GM18499 (cell line): Measurements from ENCODE around the gene MMP8.

Source experiments
- ATAC-seq: cut with Tn5 transposase; IDR thresholded peaks from one replicate; pipeline ENCODE4 v1.9.1; 2021; ENCODE audit warnings: moderate number of reproducible peaks; ENCODE audit not compliant: insufficient read depth, unreplicated experiment

MMP8 gene

DNA sequence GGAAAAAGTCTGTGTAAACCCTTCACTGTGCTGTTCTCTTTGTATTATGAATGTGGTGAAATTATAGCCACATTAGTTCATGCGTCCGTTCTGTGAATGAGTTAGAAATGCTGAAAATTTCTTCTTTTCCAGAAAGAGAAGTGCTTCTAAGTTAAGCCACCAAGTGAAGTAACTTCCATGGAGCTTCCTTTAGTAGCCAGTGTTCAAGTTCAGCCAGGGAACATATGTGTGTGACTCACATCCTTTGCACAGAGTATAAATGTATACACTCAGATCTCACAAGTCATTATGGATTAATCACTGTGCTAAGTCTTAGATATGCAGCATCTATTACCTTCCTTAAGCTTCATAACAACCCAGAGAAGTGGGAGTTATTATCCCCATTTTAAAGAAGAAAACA, 3.1 kb upstream of the MMP8 start:
- no peak for ATAC-seq

- no peak for ATAC-seq
These were observed 1.9 kb downstream of the MMP8 start for GRCh38 chr11:102722821-102723220.

- ATAC-seq: no peak
These were observed 5.0 kb downstream of the MMP8 start for GRCh38 chr11:102719620-102720277.

DNA sequence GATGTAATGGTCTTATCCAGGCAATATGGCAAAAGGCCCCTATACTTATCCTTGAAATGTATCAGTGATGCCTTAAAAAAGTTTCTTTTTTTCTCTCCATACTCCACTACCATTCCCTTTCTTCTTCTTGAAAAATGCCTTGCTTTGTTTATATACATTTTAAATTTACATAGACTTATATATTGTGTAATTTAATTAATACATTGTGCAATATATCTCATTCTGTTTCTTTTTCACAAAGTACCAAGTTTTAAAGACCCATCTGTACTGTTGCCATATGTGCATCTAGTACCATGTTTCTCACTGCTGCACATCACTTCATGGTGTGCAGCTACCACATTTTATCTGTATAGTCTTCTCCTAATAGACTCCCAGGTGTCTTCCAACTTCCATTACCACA, 7.5 kb downstream of the MMP8 start:
- ATAC-seq: no peak

DNA sequence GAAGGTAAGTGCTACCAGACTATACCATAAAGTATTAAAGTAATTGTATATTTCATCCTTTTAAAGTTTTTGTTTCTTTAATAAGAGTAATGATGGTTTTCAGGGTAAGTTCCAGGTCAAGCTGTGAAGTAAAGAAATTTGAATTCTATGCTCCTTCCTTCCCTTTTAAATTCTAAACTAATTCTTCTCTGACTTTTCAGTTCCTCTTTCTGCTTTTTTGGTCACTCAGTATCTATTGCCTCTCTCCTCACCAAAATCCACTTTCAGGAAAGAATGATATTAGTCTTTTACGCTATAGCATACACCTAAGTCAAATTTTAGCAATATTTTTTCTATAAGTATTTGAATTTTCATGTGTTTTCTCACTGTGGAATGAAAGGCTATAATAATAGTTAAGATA, 8.2 kb downstream of the MMP8 start:
- ATAC-seq: peak; percentile 47

GRCh38 chr11:102712137-102712536, 12.6 kb downstream of the MMP8 start:
- ATAC-seq: no peak

- ATAC-seq: no peak
These were observed 15.4 kb downstream of the MMP8 start for GRCh38 chr11:102709201-102709945.

DNA sequence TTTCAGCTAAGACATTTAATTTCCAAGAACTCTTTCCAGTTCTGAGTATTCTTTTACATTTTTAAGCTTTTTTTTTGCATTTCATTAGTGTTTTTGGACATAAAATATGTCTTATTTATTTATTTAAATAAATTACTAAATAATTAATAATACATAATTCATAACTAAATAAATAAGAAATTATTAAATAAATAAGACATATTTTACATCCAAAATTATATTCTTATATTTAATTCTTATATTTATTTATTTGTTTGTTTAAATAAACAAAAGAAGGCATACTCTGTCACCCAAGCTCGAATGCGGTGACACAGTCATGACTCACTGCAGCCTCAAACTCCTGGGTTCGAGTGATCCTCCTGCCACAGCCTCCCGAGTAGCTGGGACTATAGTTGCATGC, 16.1 kb downstream of the MMP8 start:
- no peak for ATAC-seq

DNA sequence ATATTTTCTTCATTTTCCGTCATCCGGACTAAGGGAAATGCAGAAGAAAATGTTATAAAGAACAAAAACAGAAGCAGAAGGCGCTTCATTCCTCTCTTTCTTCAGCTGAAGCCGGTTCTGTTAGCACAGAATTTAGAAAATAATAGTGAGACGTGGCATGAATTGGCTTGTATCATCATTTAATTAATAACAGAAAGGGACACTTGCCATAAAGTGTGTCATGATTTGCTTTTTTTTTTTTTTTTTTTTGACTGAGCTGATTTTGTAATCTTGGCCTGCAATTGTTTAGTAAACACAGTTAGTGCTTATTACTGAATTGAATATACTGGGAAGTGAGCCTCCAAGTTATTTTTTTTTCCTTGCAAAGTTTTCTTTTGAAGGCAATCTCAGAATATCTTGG, 19.1 kb downstream of the MMP8 start, which contains the start of gene MMP27:
MMP27 (minus strand) TSS at position 144 of the 400 bp plus-strand sequence; CDS start at position 89, 55 bp downstream.
- ATAC-seq: no peak

GRCh38 chr11:102704841-102705240, 19.9 kb downstream of the MMP8 start:
- ATAC-seq: no peak

DNA sequence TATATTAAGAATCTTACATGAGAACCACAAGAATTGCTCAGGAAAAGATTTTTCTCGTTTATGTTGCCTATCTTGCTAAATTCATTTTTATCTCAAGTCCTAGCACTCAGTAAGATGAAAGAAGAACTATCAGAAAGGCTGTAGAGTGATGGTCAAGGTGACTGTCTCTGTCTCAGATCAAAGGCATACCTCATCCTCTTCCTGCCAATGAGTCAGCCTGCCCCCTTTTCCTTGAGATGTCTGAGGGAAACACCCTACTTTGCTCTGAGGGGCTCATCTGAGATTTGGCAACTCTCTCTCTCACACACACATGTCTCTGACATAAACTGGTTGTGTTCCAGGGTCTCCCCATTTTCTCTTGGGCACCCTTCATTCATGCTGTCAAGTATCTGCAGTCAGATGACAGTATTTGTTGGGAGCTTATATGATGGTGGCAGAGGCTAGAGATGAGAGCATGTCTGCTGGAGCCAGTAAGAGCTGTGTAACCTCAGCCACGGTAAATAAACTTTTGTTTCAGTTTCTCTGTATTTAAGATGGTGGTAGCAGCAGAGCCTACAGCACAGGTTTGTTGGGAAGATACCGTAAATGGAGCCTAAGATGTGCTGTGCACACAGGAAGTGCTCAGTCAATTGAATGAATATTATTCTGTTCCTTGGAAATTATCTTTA, 20.8 kb downstream of the MMP8 start:
- no peak for ATAC-seq

GRCh38 chr11:102695201-102695600, 29.6 kb downstream of the MMP8 start:
- no peak for ATAC-seq

DNA sequence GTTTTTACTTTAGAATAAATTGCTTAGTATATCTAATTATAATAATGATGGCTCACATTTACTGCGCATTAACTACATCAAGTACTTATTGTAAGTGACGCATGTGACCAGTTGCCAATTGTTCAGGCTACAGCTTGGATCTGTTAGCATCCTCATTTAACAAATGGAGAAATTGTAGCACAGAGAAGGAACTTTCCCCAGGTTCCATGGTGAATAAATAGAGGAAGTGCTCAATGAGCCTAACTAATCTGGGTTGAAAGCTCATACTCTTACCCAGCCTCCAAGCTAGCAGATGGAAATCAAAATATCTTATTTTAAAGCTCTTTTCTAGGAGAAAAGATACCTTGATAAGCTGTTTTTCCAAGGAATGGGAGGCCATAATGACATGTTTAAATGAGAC, 39.0 kb downstream of the MMP8 start:
- no peak for ATAC-seq

GRCh38 chr11:102685338-102685737, 39.4 kb downstream of the MMP8 start:
- ATAC-seq: no peak

DNA sequence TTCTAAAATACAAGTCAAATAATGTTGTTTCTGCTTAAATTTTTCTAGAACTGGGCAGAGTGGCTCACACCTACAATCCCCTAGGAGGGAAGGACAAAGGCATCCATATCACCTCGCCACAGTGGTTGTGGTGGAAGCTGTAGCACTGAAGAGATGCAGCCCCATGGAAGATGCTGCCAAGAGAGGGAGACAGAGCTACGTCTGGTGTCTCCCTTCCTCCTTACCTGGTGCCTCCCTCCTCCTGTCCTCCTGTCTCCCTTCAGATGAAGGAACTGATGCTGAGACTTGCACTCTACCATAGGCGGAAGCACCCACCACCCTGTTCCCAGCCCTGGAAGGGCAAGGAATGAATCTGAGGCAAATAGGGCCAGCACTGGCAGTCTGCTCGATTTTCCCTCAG, 41.5 kb downstream of the MMP8 start:
- ATAC-seq: no peak

DNA sequence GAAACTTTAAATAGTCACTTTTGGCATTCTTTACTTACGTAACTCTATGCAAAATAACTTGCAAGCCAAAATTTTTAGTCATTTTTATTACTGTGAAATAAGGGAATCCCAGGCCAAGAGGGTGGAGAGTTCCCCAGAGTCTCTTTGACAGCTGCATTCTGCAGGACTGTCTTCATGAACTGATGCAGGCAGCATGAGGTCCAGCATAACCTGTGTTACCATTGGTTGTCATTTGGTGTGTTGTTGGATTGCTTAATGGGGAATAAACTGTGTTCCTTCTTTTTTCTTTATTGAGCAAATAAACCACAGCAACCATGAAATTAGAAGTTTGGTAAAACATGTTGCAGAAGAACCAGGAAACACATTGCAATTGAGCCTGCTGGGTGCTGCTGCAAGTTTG, 43.8 kb downstream of the MMP8 start:
- ATAC-seq: no peak

- ATAC-seq: no peak
These were observed 46.7 kb downstream of the MMP8 start for GRCh38 chr11:102678022-102678421.

- no peak for ATAC-seq
These were observed 48.7 kb downstream of the MMP8 start for GRCh38 chr11:102676084-102676483.

- peak; percentile 92 for ATAC-seq
These were observed 55.1 kb downstream of the MMP8 start for GRCh38 chr11:102669664-102670063.

DNA sequence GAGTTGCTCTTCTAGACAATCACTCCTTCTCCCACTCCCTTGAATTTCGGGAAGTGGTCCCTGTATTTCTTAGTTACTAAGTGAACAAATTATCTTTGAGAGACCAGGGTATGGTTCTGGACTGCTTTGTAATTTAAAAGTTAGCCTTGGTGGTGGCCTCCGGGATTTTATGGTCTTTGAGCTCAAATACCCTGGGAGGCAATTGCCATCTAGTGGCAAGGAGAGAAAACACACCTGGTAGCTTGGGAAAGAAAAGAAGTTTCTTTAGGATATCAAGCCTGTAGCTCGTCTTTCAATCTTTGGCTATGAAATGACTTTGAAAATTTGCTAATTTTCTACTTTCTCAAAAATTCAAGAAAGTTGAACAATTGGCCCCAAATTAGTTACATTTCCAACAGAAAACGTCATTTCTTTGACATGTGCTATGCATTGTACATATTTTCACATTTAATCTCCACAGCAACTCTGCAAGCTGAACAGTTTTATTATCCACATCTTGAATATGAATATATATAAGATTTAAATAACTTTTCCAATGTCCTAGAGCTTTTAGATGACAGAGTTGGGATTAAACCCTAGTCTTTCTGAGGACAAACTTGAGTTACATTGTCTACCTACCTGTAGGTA, 58.3 kb downstream of the MMP8 start:
- no peak for ATAC-seq
